DLD1 (cell line): ENCODE data around the gene HDHD3.

ENCODE experiments used
- in situ Hi-C: cut with HindIII; loops from 2 replicates; pipeline ENCODE4 v1.10.0; 2017; ENCODE audit warnings: low sequenced_read_pairs

HDHD3 gene, protein sequence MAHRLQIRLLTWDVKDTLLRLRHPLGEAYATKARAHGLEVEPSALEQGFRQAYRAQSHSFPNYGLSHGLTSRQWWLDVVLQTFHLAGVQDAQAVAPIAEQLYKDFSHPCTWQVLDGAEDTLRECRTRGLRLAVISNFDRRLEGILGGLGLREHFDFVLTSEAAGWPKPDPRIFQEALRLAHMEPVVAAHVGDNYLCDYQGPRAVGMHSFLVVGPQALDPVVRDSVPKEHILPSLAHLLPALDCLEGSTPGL

GRCh38 chr9:113376634-113377567, at the start of gene HDHD3:
TSS of gene HDHD3 (minus strand) at chr9:113376986. CDS start at chr9:113374354, 2,632 bp downstream.
- in situ Hi-C loops = no loop called here

DNA sequence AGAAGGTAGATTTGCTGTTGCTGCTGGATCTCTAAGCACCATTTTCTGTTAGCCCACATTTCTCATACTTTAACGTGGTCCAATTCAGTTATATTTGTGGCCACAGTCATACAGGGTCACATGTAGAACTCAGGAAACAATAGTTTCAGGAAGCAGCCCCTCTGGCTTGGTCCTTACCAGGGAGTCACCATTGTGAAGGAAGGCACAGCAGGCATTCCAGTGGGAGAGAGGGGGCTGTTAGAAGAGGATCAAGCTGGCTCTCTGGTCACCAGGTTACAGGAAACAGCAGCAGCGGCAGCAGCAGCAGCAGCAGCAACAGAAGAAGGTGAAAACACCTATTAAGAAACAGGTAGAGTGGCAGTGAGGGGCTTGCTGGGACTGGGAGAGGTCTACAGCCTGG, 48.3 kb upstream of the HDHD3 start:
- in situ Hi-C loops = no loop called here

- in situ Hi-C loops = loop anchor here (25.0 kb wide), 1 partner anchor 241 kb away; no protein-coding TSS in a partner anchor
Measured at GRCh38 chr9:113421726-113422125, 44.9 kb upstream of the HDHD3 start.

DNA sequence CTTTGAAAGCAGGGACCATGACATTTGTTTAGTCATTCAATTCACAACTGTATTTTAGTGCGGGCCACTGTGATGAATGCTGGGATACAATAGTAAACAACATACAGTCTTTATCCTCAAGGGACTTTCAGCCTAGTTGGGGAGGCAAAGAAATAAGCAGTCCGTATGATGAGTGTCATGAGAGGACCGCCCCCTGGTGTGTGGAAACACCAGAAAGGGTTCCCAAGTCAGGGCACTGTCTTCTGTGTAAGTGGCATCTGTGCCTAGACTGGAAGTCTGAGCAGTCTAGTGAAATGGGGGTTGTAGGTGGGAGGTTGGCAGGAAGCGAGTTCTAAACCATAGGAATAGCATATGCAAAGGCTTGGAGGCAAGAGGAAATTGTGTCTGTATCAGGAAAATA, 40.6 kb upstream of the HDHD3 start:
- in situ Hi-C loops = loop anchor here (25.0 kb wide), 1 partner anchor 245 kb away; no protein-coding TSS in a partner anchor

DNA sequence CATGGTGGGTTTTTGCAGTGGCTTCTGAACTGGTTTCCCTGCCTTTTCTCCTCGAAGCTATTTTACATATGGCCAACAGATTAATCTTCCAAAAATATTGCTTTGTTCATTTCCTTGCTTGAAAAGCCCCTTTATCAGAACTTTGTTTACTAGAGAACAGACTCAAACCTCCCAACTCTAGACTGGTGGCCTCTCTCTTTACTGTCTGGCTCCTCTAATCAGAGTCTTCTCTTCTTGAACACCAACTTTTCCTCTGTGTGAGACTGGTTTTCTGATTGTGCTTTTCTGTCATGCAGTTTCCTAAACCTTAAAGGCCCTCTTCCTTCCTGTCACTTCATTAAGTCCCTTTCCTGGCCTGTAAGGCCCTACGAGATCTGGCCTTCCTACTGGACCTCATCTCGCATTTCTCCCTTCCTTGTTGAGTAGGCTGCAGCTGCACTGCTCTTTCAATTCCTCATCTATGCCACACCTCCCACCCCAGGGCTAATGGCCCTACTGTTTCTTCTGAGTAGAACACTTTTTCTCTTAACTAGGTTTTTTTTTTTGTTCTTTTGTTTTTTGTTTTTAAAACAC, 39.4 kb upstream of the HDHD3 start:
- in situ Hi-C loops = loop anchor here (25.0 kb wide), 1 partner anchor 246 kb away; no protein-coding TSS in a partner anchor

DNA sequence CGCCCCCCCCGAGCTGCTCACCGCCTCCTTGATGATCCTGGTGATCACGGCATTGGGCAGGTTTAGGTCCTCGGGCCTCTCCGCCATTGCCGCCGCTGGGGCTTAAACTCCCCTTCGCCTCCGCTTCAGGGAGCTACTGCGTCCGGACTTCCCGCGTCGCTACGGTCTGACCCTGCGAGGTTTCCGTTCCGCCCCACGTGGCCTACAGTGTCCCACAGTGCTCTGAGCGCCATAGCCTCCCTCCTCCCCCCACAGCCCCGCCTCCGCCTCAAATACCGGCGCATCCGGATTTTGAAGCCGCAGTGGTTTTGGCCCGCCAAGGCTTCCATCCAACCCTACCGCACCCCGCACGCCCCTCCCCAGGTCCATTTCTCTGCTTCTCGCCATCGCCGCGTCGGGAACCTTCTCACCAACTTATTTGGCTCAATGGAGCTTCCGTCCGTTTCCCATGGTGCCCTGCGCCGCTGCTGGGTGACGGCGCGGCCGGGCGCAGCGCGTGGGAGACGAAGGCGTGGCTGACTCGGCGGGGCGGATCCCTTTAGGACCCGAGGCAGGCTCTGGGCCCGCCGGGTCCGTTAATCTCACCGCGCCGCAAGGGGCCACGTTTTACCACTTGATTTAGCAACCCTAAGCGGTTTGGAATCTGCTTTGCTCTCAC, 33.5 kb upstream of the HDHD3 start, which contains the start of the genes C9orf43 and POLE3:
Gene C9orf43, plus strand, starts transcription at position 541 of the 658 bp plus-strand sequence. CDS start 2,747 bp downstream, outside the sequence.
Gene POLE3, minus strand, starts transcription at position 469 of the 658 bp plus-strand sequence. Its CDS starts 382 bp downstream, at position 87.
- in situ Hi-C loops = loop anchor here (25.0 kb wide), 1 partner anchor 252 kb away; no protein-coding TSS in a partner anchor

GRCh38 chr9:113409883-113410206, 33.1 kb upstream of the HDHD3 start:
- in situ Hi-C loops = loop anchor here (25.0 kb wide), 1 partner anchor 252 kb away; no protein-coding TSS in a partner anchor

- in situ Hi-C loops = loop anchor here (25.0 kb wide), 1 partner anchor 253 kb away; no protein-coding TSS in a partner anchor
Measured at GRCh38 chr9:113409481-113409880, 32.7 kb upstream of the HDHD3 start.

DNA sequence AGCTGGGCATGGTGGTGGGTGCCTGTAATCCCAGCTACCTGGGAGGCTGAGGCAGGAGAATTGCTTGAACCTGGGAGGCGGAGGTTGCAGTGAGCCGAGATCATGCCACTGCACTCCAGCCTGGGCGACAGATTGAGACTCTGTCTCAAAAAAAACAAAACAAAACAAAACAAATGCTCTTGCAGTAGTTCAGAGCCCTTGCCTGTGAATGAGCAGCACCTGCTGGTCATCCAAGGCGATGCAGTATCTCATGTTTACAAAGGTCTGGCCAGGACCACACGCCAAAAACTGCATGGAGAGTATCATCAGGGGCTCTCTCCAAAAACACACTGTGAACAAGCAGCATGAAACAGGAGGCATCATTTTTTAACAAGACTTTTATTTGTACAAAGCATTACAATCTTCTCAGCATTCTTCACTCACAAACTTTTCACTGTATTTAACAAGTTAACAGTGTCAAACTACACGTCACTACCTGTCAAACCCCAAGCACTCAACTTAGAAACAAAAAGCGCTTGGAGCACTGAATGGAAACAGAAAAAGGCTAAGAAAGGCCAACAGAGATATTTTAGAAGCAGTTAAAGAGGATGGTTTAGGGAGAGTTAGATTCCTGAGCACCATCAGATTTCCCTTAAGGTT, 30.2 kb upstream of the HDHD3 start:
- in situ Hi-C loops = loop anchor here (25.0 kb wide), 1 partner anchor 255 kb away; no protein-coding TSS in a partner anchor

GRCh38 chr9:113406353-113406752, 29.6 kb upstream of the HDHD3 start:
- in situ Hi-C loops = loop anchor here (25.0 kb wide), 1 partner anchor 256 kb away; no protein-coding TSS in a partner anchor

GRCh38 chr9:113403646-113404045, 26.9 kb upstream of the HDHD3 start:
- in situ Hi-C loops = loop anchor here (25.0 kb wide), 1 partner anchor 259 kb away; no protein-coding TSS in a partner anchor

DNA sequence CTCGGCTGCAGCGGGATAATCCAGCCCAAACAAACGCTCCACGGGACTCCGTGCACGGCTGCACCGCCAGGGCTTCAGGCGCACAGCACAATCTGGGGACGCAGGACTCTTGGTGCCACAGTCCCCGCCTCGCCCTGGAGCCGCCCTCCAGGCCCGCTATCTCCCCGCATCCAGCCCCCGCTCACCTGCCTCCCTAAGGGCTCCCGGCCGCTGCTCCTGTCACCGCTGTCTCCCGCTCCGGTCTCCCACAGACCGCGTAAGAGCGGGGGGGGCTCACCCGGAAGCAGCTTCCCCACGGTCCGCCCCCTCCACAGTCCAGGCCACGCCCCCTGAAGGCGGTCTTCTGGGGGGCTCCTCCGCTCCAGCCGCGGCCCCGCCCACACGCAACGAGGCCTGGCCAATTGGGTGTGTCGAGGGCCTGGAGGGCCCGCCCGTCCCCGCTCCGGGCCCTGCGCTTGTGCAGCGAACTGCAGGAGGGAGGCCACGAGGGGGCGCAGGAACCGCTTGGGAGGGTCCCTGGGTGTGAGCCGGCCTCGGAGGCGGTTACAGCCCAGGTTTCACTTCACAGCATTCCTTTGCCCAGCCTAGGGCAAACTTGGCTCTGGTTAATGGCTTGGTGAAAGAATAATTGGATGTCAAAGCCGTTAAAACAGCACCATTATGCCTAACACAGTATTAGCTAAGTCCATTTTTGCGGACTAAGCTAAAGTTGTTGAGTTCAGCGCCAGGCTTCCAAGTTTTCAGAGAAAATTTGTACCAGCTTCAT, 24.4 kb upstream of the HDHD3 start, which contains the start of gene ALAD:
Gene ALAD, minus strand, starts transcription at position 258 of the 766 bp plus-strand sequence. CDS start 7,725 bp downstream, outside the sequence.
- in situ Hi-C loops = loop anchor here (25.0 kb wide), 1 partner anchor 261 kb away; no protein-coding TSS in a partner anchor

DNA sequence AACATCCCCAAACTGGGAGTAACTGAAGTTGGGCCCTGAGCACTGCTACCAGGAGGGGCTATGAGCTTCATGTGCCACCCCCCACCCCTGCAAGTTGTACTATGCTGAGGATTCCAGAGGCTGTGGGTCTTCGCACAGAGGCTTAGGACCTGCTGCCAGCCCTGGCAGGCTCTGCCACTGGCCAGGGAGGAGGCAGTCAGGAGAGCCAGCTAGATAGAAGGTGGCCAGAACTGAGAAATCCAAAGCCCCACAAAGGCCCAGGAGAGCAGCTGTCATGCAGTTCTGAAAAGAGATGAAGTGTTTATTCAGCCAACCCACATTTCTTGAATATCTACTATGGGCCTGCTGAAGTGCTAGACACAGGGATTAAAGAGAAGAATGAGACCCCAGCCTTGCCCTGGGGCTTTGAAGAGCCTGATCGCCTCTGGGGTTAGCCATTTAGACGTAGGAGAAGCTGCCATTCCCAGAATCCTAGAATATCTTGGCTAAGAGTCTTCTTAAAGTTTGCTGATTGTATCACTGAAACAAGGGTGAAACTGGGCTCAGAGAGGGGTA, 22.9 kb upstream of the HDHD3 start:
- in situ Hi-C loops = loop anchor here (25.0 kb wide), 1 partner anchor 263 kb away; no protein-coding TSS in a partner anchor

DNA sequence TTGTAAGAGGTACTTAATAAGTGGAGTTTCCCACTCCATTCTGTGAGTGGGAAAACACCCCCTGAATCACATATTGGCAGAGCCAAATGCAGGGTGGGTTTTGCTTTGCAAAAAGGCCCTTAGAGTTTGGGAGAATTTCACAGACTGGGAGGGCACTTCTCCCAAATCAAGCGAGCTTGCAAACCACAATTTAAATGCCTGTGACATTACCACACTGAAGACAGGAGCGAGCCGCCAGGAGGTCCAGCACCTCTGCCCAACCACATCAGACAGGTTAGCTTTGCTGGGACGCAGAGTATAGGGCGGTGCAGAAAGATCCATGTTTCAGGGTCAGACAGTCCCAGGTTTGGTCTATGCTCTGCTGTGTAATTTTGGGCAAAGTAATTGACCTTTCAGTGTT, 22.0 kb upstream of the HDHD3 start:
- in situ Hi-C loops = no loop called here

- in situ Hi-C loops = no loop called here
Measured at GRCh38 chr9:113397203-113397631, 20.4 kb upstream of the HDHD3 start.

DNA sequence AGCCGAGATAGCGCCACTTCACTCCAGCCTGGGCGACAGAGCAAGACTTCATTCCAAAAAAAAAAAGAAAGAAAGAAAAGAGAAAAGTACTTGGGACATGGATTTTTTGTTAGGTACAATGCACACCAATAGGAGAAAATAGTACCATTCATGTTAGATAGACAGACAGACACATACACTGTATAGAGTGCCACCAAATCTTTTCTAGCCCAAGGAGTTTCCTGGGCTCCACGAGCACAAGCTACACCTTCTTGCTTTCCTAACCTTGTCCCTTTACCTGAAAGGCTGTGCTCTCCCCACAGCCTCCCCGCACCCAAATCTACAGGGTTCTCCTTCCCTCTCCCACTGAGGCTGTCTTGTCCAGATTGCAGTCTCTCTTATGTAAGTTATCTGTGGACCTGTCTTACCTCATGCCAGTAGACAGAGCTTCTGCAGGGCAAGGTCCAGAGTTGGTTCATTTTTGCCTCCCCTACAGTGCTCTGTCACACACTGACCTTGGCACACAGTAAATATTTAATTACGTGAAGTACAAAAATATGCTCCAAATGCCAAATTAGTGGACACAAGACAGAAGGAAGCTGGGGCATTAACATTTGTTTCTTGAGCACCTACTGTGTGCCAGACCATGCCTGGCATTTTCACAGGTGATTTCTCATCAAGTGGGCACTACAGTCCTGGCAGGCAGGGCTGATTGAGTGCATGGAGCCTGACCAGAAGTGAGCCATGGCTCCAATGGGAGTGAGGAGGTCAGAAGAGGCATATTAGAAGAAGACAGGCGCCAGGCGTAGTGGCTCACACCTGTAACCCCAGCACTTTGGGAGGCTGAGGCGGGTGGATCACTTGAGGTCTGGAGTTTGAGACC, 18.4 kb upstream of the HDHD3 start:
- in situ Hi-C loops = no loop called here

- in situ Hi-C loops = no loop called here
Measured at GRCh38 chr9:113393281-113393680, 16.5 kb upstream of the HDHD3 start.
